ENCODE data around the gene OSBPL3. TPM values are rescaled to one million over a fixed set of nuclear protein-coding genes. Genes with fewer than 3 reads are reported as not detected.

Gene OSBPL3
- total RNA-seq, 4 donors from 2014 or later: 1.2 to 9.0 (median 3.5) TPM

GRCh38 chr7:24840563-24840962 is 139.4 kb downstream of the OSBPL3 start:
- Histone ChIP-seq H3K27me3 (no peaks in the 10 kb centered on the region), H3K9me3 (no peaks in the 10 kb centered on the region), H3K4me3 (no peak overlapping the region), H3K27ac (no peak overlapping the region), H3K4me1 (no peaks in the 10 kb centered on the region), H3K36me3 (no peaks in the 10 kb centered on the region)
- intact Hi-C loops (cut with DNase I; ENCODE audit: low total_unique reads): no loop called here
- no peak for TF ChIP-seq CTCF (IDR thresholded peaks at IDR 0.05)
- no peak for TF ChIP-seq POLR2A (IDR thresholded peaks at IDR 0.05)
- no peak for DNase-seq

GRCh38 chr7:24836084-24836483 is 143.9 kb downstream of the OSBPL3 start:
- Histone ChIP-seq H3K27ac (no peak overlapping the region), H3K9me3 (no peaks in the 10 kb centered on the region)
- intact Hi-C loops (cut with DNase I; ENCODE audit: low total_unique reads): no loop called here

GRCh38 chr7:24835643-24836042 is 144.3 kb downstream of the OSBPL3 start:
- intact Hi-C loops (cut with DNase I; ENCODE audit: low total_unique reads): no loop called here
- no peak for DNase-seq
- H3K36me3 ChIP-seq: no peaks in the 10 kb centered on the region
- H3K27ac ChIP-seq: no peak overlapping the region
- H3K4me3 ChIP-seq: no peak overlapping the region
- H3K9me3 ChIP-seq: no peaks in the 10 kb centered on the region
- H3K4me1 ChIP-seq: no peaks in the 10 kb centered on the region
- no peaks in the 10 kb centered on the region for H3K27me3 ChIP-seq
- TF ChIP-seq CTCF (IDR thresholded peaks at IDR 0.05) (no peak), POLR2A (IDR thresholded peaks at IDR 0.05) (no peak)

More at GRCh38 chr7:24836084-24836483, 143.9 kb downstream of the OSBPL3 start:
- Histone ChIP-seq H3K4me1 (no peaks in the 10 kb centered on the region), H3K36me3 (no peaks in the 10 kb centered on the region), H3K27me3 (no peaks in the 10 kb centered on the region), H3K4me3 (no peak overlapping the region)
- DNase-seq: no peak
- TF ChIP-seq POLR2A (IDR thresholded peaks at IDR 0.05) (no peak), CTCF (IDR thresholded peaks at IDR 0.05) (no peak)

GRCh38 chr7:24834128-24834798 is 145.7 kb downstream of the OSBPL3 start:
- Histone ChIP-seq H3K36me3 (no peaks in the 10 kb centered on the region), H3K27me3 (no peaks in the 10 kb centered on the region), H3K4me3 (no peak overlapping the region), H3K9me3 (no peaks in the 10 kb centered on the region), H3K27ac (no peak overlapping the region), H3K4me1 (no peaks in the 10 kb centered on the region)
- intact Hi-C loops (cut with DNase I; ENCODE audit: low total_unique reads): no loop called here
- TF ChIP-seq CTCF (IDR thresholded peaks at IDR 0.05) (no peak), POLR2A (IDR thresholded peaks at IDR 0.05) (no peak)
- no peak for DNase-seq

GRCh38 chr7:24833549-24833948 is 146.4 kb downstream of the OSBPL3 start:
- Histone ChIP-seq H3K36me3 (no peaks in the 10 kb centered on the region), H3K4me3 (no peak overlapping the region), H3K4me1 (no peaks in the 10 kb centered on the region), H3K27me3 (no peaks in the 10 kb centered on the region), H3K9me3 (no peaks in the 10 kb centered on the region), H3K27ac (no peak overlapping the region)
- no peak for TF ChIP-seq CTCF (IDR thresholded peaks at IDR 0.05)
- intact Hi-C loops (cut with DNase I; ENCODE audit: low total_unique reads): no loop called here
- DNase-seq: no peak

Data from uterus (tissue), 4 donors.